Measurements from ENCODE around the gene KIF12. TPM values are rescaled to one million over a fixed set of nuclear protein-coding genes. Genes with fewer than 3 reads are reported as not detected.

The KIF12 gene
- total RNA-seq, 1 donor from 2014 or later = not detected

DNA sequence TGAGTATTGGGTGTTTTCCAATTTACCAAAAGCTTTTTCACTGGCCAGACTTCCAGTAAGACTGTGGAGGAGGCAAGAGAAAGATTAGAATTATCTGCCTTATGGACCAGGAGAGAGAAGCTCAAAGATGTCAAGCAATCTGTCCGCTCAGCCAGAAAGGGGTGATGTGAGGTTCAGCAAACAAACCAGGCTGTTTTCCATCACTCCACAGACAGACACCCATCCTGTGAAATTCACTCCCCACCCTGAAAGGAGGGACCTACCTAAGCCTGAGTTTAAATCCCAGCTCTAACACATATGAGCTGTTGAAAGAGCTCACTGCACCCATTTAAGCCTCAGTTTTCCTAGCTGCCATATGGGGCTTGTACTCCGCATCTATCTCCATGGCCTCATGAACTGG lies 41.3 kb upstream of the KIF12 start:
- DNase-seq (ENCODE audit: low read depth, low spot score) = no peak
- Mint-ChIP-seq H3K36me3 (ENCODE audit: low read depth) (no peaks in the 10 kb centered on the region), H3K4me3 (no peak overlapping the region), H3K4me1 (no peaks in the 10 kb centered on the region), H3K27me3 (ENCODE audit: low read depth) (peaks cover 18% of the 10 kb centered on the region), H3K9me3 (no peaks in the 10 kb centered on the region), H3K27ac (ENCODE audit: unreplicated experiment) (no peak overlapping the region)
- TF ChIP-seq CTCF (conservative IDR thresholded peaks at IDR 0.05) = no peak

DNA sequence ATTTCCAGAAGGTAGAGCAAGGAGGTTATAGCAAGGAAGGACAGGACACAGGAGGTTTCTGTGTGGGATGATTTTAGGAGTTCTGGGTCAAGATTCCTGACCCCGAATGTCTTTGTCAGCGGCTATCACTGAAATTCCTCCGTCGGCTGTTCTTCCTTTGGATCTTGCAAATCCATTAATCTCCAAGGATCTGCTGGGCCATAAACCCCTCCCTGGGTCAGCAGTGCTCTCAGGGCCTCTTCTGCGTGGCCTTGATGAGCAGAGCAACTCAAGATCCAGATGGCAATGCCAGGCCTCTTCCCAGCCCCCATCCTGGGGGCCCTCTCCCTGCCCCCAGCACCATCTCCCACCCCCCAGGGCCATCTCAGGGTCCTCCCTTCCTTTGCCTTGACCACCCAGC lies 40.0 kb upstream of the KIF12 start:
- Mint-ChIP-seq H3K9me3 (no peaks in the 10 kb centered on the region), H3K27me3 (ENCODE audit: low read depth) (peaks cover 18% of the 10 kb centered on the region), H3K36me3 (ENCODE audit: low read depth) (no peaks in the 10 kb centered on the region), H3K4me1 (no peaks in the 10 kb centered on the region), H3K27ac (ENCODE audit: unreplicated experiment) (no peak overlapping the region), H3K4me3 (no peak overlapping the region)
- no peak for DNase-seq (ENCODE audit: low read depth, low spot score)
- no peak for TF ChIP-seq CTCF (conservative IDR thresholded peaks at IDR 0.05)

DNA sequence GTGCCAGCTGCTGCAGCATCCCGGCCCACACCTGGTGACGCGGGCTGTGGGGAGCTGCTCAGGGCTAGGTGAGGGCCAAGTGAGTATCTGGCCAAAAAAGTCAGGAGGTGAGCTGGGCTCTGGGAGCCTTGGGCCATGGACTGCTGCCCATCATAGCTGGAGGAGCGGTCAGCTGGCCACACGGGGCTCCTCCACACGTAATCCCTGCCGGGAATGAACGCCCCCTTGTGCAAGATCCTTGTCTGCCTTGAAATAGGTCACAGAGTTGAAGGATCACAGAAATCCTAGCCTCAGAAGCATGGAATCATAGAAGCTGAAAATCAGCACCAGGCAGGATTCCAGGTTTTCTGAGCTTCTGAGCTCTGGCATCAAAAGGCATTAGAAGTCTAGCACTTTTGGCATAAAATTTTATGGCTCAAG lies 39.5 kb upstream of the KIF12 start:
- Mint-ChIP-seq H3K9me3 (no peaks in the 10 kb centered on the region), H3K27ac (ENCODE audit: unreplicated experiment) (no peak overlapping the region), H3K36me3 (ENCODE audit: low read depth) (no peaks in the 10 kb centered on the region), H3K4me3 (no peak overlapping the region), H3K4me1 (no peaks in the 10 kb centered on the region), H3K27me3 (ENCODE audit: low read depth) (peaks cover 15% of the 10 kb centered on the region)
- no peak for DNase-seq (ENCODE audit: low read depth, low spot score)
- no peak for TF ChIP-seq CTCF (conservative IDR thresholded peaks at IDR 0.05)

DNA sequence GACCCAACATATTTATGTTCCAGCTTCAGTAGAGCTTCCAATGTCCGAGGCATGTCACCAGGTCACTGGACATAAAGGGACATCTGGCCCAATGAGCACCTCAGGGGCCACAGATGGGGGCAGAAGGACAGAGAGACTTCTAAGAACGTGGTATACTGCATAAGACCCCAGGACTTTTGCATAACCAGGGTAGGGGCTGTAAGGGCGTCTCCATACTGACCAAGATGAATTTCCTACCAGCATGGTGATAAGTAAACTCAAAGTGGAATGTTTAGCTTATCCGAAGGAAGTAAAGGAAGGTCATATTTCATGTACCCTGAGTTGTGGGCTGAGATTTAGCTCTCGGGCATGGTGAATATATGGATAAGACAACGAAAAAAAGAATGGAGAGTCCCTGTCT lies 38.7 kb upstream of the KIF12 start:
- no peak for TF ChIP-seq CTCF (conservative IDR thresholded peaks at IDR 0.05)
- Mint-ChIP-seq H3K9me3 (no peaks in the 10 kb centered on the region), H3K27me3 (ENCODE audit: low read depth) (peaks cover 12% of the 10 kb centered on the region), H3K27ac (ENCODE audit: unreplicated experiment) (no peak overlapping the region), H3K4me1 (no peaks in the 10 kb centered on the region), H3K4me3 (no peak overlapping the region), H3K36me3 (ENCODE audit: low read depth) (no peaks in the 10 kb centered on the region)
- DNase-seq (ENCODE audit: low read depth, low spot score) = no peak

- no peak for TF ChIP-seq CTCF (conservative IDR thresholded peaks at IDR 0.05)
- Mint-ChIP-seq H3K27ac (ENCODE audit: unreplicated experiment) (peak overlapping the region; percentile 0), H3K4me3 (no peak overlapping the region), H3K9me3 (no peaks in the 10 kb centered on the region), H3K36me3 (ENCODE audit: low read depth) (no peaks in the 10 kb centered on the region), H3K4me1 (no peaks in the 10 kb centered on the region), H3K27me3 (ENCODE audit: low read depth) (peaks cover 8% of the 10 kb centered on the region)
- no peak for DNase-seq (ENCODE audit: low read depth, low spot score)
Observed at GRCh38 chr9:114134827-114135396, 35.8 kb upstream of the KIF12 start.

GRCh38 chr9:114132550-114132918 lies 33.4 kb upstream of the KIF12 start:
- DNase-seq (ENCODE audit: low read depth, low spot score) = no peak
- no peaks in the 10 kb centered on the region for H3K9me3 Mint-ChIP-seq
- H3K27me3 Mint-ChIP-seq (ENCODE audit: low read depth) = peaks cover 8% of the 10 kb centered on the region
- no peak for TF ChIP-seq CTCF (conservative IDR thresholded peaks at IDR 0.05)
- H3K4me3 Mint-ChIP-seq = no peak overlapping the region
- H3K27ac Mint-ChIP-seq (ENCODE audit: unreplicated experiment) = peak overlapping the region; percentile 74
- no peaks in the 10 kb centered on the region for H3K36me3 Mint-ChIP-seq (ENCODE audit: low read depth)
- H3K4me1 Mint-ChIP-seq = no peaks in the 10 kb centered on the region

Data from neural crest cell (in vitro differentiated cells).